Loucy (cell line): ENCODE measurements around the gene PTP4A1.

Experiments used
- H2AFZ ChIP-seq: fragments of 200-600 bp; sonication (generic); 2 replicates; pipeline ENCODE4 v1.6.0; 2016; ENCODE audit warnings: antibody characterized with exemption, mild to moderate bottlenecking, low read length, moderate library complexity
- H3F3A ChIP-seq: fragments of 200-600 bp; 2 replicates; pipeline ENCODE4 v1.6.0; 2016; ENCODE audit warnings: antibody characterized with exemption, low read depth, mild to moderate bottlenecking
- H3K27me3 ChIP-seq: fragments of 200-600 bp; sonication (generic); 2 replicates; pipeline ENCODE4 v1.6.1; 2014; ENCODE audit warnings: low read length, mild to moderate bottlenecking; ENCODE audit not compliant: insufficient read depth, poor library complexity, severe bottlenecking
- H3K36me3 ChIP-seq: fragments of 200-600 bp; sonication (generic); 2 replicates; pipeline ENCODE4 v1.6.1; 2016; ENCODE audit warnings: low read length; ENCODE audit not compliant: insufficient read depth
- H3K4me1 ChIP-seq: fragments of 200-600 bp; sonication (generic); 2 replicates; pipeline ENCODE4 v1.5.1; 2014; ENCODE audit warnings: low read length, mild to moderate bottlenecking; ENCODE audit not compliant: insufficient read depth, poor library complexity, severe bottlenecking
- H3K4me2 ChIP-seq: fragments of 200-600 bp; sonication (generic); 2 replicates; pipeline ENCODE4 v1.6.0; 2014; ENCODE audit warnings: antibody characterized with exemption, low read length, low read depth, mild to moderate bottlenecking; ENCODE audit not compliant: poor library complexity, severe bottlenecking
- H3K4me3 ChIP-seq: fragments of 200-600 bp; sonication (generic); 2 replicates; pipeline ENCODE4 v1.5.1; 2014; ENCODE audit warnings: low read length, mild to moderate bottlenecking, mixed read lengths; ENCODE audit not compliant: poor library complexity, severe bottlenecking
- H3K79me2 ChIP-seq: fragments of 200-600 bp; sonication (generic); 2 replicates; pipeline ENCODE4 v1.6.1; 2014; ENCODE audit warnings: low read length; ENCODE audit not compliant: insufficient read depth
- H3K9ac ChIP-seq: fragments of 200-600 bp; sonication (generic); 2 replicates; pipeline ENCODE4 v1.6.0; 2014; ENCODE audit warnings: mild to moderate bottlenecking, low read depth, low read length, moderate library complexity; ENCODE audit not compliant: poor library complexity, severe bottlenecking
- H3K9me2 ChIP-seq: fragments of 200-600 bp; sonication (generic); replicated peaks from 2 replicates; pipeline ENCODE4 v1.6.1; 2016; ENCODE audit warnings: low read depth, low read length, mixed read lengths
- H3K9me3 ChIP-seq: fragments of 200-600 bp; sonication (generic); 2 replicates; pipeline ENCODE4 v1.6.1; 2014; ENCODE audit warnings: mild to moderate bottlenecking, antibody characterized with exemption, low read length, low read depth; ENCODE audit not compliant: insufficient read depth
- H4K20me1 ChIP-seq: fragments of 200-600 bp; sonication (generic); 2 replicates; pipeline ENCODE4 v1.6.0; 2014; ENCODE audit warnings: antibody characterized with exemption, low read length, mild to moderate bottlenecking; ENCODE audit not compliant: insufficient read depth, poor library complexity, severe bottlenecking
- EZH2phosphoT487 ChIP-seq: fragments of 200-600 bp; IDR thresholded peaks from 2 replicates; pipeline ENCODE4 v1.6.1; 2018; ENCODE audit warnings: antibody characterized with exemption, mild to moderate bottlenecking, moderate library complexity, borderline replicate concordance
- TF ChIP-seq, protein P1 (sequence below): fragments of 200-600 bp; sonication (generic); conservative IDR thresholded peaks from 2 replicates; pipeline ENCODE4 v1.5.1; 2014; ENCODE audit warnings: mild to moderate bottlenecking, antibody characterized with exemption, low read length

The PTP4A1 gene

DNA sequence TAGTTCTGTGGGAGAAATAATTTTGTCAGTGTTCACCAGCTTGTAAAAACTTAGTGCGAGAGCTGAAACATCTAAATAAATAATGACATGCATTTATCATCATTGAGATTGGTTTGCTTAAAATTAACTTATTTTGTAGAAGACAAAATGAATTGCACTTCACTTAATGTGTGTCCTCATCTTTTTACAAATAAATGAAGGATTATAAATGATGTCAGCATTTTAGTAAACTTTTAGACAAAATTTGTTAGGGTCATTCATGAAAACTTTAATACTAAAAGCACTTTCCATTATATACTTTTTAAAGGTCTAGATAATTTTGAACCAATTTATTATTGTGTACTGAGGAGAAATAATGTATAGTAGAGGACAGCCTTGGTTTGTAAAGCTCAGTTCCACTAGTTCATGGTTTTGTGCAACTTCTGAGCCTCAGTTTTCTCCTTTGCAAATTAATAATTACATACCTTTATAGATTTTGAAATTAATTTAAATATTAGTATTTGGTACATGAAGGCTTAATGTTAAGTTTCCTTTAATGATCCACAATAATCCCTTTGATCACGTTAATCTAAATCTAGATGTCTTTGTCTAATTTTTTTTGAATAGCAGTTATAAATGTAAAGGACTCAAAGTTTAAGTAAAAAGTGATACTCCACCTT lies 9.2 kb downstream of the PTP4A1 start:
- no peak overlapping the region for H2AFZ ChIP-seq
- TF ChIP-seq, protein P1, sequence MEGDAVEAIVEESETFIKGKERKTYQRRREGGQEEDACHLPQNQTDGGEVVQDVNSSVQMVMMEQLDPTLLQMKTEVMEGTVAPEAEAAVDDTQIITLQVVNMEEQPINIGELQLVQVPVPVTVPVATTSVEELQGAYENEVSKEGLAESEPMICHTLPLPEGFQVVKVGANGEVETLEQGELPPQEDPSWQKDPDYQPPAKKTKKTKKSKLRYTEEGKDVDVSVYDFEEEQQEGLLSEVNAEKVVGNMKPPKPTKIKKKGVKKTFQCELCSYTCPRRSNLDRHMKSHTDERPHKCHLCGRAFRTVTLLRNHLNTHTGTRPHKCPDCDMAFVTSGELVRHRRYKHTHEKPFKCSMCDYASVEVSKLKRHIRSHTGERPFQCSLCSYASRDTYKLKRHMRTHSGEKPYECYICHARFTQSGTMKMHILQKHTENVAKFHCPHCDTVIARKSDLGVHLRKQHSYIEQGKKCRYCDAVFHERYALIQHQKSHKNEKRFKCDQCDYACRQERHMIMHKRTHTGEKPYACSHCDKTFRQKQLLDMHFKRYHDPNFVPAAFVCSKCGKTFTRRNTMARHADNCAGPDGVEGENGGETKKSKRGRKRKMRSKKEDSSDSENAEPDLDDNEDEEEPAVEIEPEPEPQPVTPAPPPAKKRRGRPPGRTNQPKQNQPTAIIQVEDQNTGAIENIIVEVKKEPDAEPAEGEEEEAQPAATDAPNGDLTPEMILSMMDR = no peak
- TF ChIP-seq EZH2phosphoT487 = no peak
- peaks cover 25% of the 10 kb centered on the region for H3K79me2 ChIP-seq
- H3K4me2 ChIP-seq = no peak overlapping the region
- H3K36me3 ChIP-seq = peaks cover 61% of the 10 kb centered on the region
- H3K9me3 ChIP-seq = no peaks in the 10 kb centered on the region
- no peak overlapping the region for H3K9ac ChIP-seq
- H3K9me2 ChIP-seq = no peaks in the 10 kb centered on the region
- no peaks in the 10 kb centered on the region for H3K27me3 ChIP-seq
- peaks cover 7% of the 10 kb centered on the region for H3K4me1 ChIP-seq
- no peak overlapping the region for H3K4me3 ChIP-seq
- peaks cover 38% of the 10 kb centered on the region for H4K20me1 ChIP-seq
- no peaks in the 10 kb centered on the region for H3F3A ChIP-seq

DNA sequence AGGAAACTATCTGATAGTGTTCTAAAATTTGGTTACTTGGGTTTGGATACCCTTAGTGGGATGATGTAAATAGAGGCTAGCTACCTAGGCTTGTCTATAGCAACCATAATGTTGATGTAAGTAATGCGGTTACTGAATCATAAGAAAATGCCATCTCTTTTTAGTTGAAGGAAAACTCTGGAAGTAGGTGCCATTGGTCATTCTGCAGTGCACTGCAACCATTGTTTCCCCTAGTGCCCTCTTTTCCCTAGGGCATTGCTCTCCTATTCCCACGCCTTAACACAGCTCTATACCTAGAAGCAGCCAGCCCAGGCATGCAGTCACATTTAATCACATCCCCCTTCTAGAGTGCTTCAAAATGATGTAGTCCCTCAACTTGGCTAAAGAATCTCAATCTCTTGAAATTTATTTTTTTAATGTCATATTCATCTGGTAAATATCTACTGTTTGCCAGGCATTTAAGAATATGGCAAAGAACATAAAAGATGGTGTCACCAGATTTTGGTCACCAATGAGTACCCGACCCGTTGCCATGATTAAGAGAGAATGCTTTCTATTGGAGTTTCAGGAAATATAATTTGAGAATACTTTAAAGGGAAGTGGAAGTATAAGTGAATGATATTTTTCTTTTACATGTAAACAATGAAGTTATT lies 10.4 kb downstream of the PTP4A1 start:
- TF ChIP-seq, protein P1 = no peak
- no peak for TF ChIP-seq EZH2phosphoT487
- no peaks in the 10 kb centered on the region for H3K9me3 ChIP-seq
- no peaks in the 10 kb centered on the region for H3F3A ChIP-seq
- no peaks in the 10 kb centered on the region for H3K27me3 ChIP-seq
- H3K4me3 ChIP-seq = no peak overlapping the region
- H4K20me1 ChIP-seq = peaks cover 28% of the 10 kb centered on the region
- no peaks in the 10 kb centered on the region for H3K9me2 ChIP-seq
- H3K4me1 ChIP-seq = no peaks in the 10 kb centered on the region
- H3K4me2 ChIP-seq = no peak overlapping the region
- no peak overlapping the region for H3K9ac ChIP-seq
- peaks cover 14% of the 10 kb centered on the region for H3K79me2 ChIP-seq
- no peak overlapping the region for H2AFZ ChIP-seq
- H3K36me3 ChIP-seq = peaks cover 50% of the 10 kb centered on the region

DNA sequence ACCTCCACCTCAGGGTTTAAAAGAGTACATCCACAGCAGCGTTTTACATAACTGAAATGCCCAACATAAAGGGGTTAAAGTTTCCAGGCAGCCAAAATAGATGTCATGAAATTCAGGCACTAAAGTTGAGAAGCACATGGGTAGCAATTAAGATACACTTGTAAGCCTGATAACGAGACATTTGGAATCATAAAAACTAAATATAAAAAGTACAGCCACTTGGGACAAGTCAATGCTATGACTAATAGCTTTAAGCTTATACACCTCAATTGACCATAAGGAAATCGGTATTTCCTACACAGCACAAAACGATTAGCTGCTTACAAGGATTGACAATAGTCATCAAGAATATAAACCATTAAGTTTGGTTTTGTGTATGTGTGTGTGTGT lies 11.8 kb downstream of the PTP4A1 start:
- H3K79me2 ChIP-seq = peaks cover 9% of the 10 kb centered on the region; the same call in 1 of the 2 replicates
- no peak overlapping the region for H3K4me2 ChIP-seq
- TF ChIP-seq, protein P1 = no peak
- no peak for TF ChIP-seq EZH2phosphoT487
- H3F3A ChIP-seq = no peaks in the 10 kb centered on the region
- H3K9me3 ChIP-seq = no peaks in the 10 kb centered on the region
- no peak overlapping the region for H3K4me3 ChIP-seq
- H4K20me1 ChIP-seq = peaks cover 14% of the 10 kb centered on the region
- peaks cover 36% of the 10 kb centered on the region for H3K36me3 ChIP-seq
- H3K9ac ChIP-seq = no peak overlapping the region
- H3K4me1 ChIP-seq = no peaks in the 10 kb centered on the region
- no peak overlapping the region for H2AFZ ChIP-seq
- H3K9me2 ChIP-seq = no peaks in the 10 kb centered on the region
- H3K27me3 ChIP-seq = no peaks in the 10 kb centered on the region
